ENCODE data around the gene AXIN2. TPM values are rescaled to one million over a fixed set of nuclear protein-coding genes. Genes with fewer than 3 reads are reported as not detected.
A peak's percentile ranks its signal among the peaks of the same experiment; 100 is the strongest.
"Not testable (repeated sequence)": the region's sequence is repeated elsewhere in the genome, so short reads cannot be mapped to it uniquely, and the experiment has no call there.

The AXIN2 gene
- total RNA-seq, 1 donor from 2014 or later: 29.9 TPM

DNA sequence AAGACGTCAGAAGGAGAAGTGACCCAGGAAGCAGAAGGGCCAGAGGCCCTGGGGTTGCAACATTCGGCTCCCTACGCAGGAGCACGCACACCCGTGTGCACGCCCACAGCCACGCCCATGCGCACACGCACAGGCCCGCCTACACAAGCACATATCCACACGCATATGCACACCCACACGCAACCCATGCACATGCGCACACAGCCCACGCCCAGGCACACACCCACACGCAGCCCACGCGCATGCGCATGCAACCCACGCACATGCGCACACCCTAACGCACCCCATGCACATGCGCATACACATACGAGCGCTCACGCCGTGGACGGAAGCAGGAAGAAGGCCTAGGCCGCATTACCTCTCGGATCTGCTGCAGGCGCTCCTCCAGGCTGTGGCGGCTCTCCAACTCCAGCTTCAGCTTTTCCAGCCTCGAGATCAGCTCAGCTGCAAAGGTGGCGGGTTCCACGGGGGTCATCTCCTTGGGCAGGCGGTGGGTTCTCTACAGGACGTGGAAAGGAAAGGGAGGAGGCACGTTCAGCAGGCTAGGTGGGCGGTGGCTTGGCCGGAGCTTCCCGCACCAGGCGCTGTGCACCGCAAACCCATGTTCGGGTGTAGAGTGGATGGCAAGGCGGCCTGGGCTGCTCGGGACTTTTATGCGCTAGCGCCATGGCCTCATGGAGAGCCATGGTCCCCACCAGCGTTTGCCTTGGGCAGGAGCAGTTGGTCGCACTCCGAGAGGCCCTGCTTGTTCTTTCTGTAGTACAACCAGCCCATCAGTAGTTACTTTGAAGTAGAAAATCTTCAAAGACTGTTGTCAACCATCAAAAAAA lies 23.4 kb downstream of the AXIN2 start:
- DNase-seq: no peak

DNA sequence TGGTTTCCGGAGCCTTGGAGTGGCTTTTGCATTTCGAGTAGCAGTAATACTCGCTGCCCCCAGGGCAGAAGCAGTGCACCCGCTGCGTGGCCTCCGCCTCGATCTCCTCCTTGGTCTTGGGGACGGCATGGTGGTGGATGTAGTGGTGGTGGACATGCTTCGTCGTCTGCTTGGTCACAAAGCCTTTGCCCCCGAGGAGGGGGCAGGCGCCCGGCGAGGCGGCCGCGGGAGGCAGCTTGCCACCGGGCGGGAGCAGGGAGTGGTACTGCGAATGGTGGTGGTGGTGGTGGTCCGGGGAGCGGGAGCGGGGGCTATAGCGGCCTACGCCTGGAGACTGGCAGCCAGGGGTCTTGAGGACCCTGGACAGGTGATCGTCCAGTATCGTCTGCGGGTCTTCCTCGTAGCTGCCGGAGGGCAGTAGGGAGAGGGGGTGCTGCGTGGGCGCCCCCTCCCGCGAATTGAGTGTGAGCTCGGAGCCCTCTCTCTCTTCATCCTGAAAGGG lies 24.1 kb downstream of the AXIN2 start:
- DNase-seq: no peak

GRCh38 chr17:65536573-65537342 lies 24.7 kb downstream of the AXIN2 start:
- DNase-seq: no peak

- no peak for DNase-seq
Measured at GRCh38 chr17:65535777-65536572, 25.5 kb downstream of the AXIN2 start.

DNA sequence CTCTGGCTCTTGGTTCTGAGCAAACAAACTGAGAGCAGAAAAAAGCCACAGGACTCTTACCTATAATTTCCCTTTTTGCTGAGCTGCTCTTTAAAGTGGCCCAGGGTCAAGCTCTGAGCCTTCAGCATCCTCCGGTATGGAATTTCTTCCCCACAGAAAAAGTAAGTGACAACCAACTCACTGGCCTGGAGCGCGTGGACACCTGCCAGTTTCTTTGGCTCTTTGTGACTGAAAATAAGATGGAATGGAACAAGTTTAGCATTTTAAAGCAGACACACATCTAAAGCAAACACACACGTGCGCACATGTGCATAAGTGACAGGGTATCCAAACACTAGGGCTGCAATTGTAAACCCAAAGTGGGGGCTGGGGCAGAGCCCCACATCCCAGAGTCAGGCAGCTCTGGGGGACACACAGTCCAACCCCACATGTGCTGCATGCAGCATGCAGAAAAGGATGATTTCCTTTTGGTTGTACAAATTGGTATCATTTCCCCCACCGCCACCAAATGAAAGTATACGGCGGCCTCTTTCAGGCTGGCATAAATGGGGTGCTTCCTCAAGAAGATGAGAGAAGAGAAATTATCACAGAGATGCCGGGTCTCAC lies 27.5 kb downstream of the AXIN2 start:
- DNase-seq: no peak

GRCh38 chr17:65533056-65533745 lies 28.2 kb downstream of the AXIN2 start:
- DNase-seq: no peak

DNA sequence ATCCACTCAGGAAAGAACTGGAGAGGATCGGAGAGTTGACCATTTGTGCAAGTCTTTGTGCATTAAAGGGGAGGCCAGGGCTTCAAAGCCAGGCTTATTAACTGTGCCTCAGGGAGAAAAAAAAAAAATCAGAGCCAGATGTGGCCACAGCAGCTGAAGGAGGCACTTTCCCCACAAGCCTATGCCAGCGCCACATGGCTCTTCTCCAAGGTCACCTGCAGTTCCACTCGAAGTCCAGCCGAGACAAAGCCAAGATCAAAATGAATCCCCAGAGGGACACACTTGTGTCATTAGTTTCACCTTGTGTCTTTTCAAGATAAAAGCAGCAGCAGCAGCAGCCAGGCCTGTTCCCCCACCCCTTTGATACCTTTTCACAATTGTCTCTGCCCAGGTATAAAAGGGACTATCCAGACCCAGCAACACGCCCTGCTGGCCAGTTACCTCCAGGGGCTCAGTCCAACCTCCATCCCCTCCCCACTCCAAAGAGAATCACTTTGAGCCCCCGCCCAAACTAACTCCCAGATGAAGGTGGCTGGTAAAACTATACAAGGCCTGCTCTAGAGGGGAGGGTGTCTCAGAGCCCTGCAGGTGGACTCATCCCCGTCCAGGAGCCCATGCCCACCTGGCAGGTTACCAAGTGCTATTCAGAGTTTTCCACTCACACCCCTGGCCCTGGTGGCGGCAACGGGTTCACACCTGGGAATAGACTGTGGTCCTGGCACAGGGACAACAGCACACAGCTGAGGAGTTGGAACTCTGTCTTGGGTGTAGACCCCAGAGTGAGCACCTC lies 29.2 kb downstream of the AXIN2 start:
- peak; percentile 67 for DNase-seq

- DNase-seq: peak; percentile 88
Measured at GRCh38 chr17:65531256-65532100, 30.0 kb downstream of the AXIN2 start.

- DNase-seq: no peak
Measured at GRCh38 chr17:65530523-65531255, 30.8 kb downstream of the AXIN2 start.

- DNase-seq: no peak
Measured at GRCh38 chr17:65529761-65530522, 31.5 kb downstream of the AXIN2 start.

DNA sequence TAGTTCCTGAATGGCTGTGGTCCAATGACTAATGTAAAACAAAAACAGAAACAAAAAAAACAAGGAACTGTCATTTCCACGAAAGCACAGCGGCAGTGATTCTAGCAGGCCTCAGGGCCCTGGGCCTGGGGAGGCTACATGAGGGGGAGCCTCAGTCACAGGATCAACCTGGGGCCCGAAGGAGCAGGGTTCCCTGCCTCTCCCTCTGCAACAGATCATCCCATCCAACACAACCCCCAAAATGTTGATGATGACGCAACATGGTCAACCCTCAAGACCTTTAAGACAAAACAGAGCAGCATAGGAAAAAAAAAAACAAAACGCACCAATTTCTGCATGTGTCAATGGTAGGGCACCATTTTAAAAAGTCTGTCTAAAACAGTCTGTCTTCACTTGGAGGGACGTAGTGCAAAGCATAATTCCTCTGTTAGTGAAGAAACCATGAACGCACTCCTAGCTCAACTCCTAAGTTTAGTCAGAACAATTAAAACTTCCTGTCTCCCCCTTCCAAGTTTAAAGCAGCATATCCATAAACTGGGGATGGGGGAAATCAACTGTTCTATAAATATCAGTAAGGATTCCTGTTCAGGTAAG lies 32.3 kb downstream of the AXIN2 start:
- DNase-seq: no peak

GRCh38 chr17:65527857-65528591 lies 33.4 kb downstream of the AXIN2 start:
- DNase-seq: no peak

- no peak for DNase-seq
Measured at GRCh38 chr17:65527381-65527780, 34.1 kb downstream of the AXIN2 start.

DNA sequence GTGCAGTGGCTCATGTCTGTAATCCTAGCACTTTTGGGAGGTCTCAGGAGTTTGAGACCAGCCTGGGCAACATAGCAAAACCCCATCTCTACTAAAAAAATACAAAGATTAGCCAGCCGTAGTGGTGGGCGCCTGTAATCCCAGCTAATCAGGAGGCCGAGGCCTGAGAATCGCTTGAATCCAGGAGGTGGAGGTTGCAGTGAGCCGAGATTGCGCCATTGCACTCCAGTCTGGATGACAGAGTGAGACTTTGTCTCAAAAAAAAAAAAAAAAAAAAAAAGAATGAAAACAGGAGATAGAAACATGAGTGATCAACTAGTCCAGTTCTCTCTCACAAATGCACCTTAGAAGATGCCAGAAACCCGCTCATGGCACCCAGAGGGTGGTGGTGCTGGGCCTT lies 34.6 kb downstream of the AXIN2 start:
- not testable (repeated sequence) for DNase-seq

DNA sequence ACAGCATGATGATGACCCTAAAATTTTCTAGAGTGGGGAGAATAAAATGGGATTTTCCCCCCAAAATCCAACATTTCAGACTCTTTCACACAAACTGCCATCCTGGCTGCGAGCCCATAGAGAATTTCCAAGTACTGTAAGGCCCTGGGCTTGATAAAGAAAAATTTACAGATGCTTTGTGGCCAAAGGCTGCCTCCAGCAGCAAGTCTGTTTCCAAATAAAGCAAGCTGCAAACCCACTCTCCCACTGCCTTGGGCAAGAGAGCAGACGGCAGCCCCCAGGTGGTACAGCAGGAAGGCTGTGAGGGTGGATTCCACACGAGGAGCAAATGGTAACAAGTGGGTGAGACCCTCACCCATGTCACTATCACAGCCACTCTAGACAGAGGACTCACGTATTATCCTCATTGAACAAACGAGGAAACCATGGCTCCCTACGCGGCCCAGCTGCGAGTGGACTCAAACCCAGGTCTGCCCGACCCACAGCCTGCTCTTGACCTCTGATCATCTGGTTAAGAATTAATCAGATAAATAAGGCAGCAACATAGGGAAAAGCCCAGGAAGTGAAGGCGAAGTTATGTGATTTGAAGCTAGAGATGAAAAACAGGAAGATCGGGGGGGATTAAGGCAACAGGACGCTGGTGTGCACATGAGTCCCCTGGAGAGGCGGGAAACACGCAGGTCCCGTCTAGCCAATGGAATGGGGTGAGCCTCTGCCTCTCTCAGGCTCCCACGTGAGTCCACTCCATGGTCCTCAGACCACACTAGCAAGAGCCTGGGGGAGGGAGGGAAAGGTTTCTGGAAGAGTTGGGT lies 37.4 kb downstream of the AXIN2 start:
- DNase-seq: no peak

DNA sequence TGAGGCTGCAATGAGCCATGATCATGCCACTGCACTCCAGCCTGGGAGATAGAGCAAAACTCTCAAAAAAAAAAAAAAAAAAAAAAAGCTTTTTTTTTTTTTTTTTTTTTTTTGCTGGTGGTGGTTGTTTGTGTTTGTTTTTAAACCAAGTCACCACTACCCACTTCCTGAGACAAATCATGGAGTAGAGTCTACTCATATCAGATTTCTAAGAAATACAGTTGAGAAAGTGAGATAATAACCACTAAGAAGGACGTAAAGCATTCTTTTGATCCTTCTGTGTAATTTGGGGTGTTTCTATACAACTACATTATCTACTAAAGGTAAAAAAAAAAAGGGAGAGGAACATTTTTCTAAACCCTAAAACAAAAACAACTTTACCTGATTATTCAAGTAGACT lies 38.0 kb downstream of the AXIN2 start:
- no peak for DNase-seq

All from skin of body (tissue), 2 donors.